22Rv1 (cell line): ENCODE results near the gene ENTHD1.

ENCODE experiments used
- H3K27ac ChIP-seq: fragments of 450-650 bp; 2 replicates; pipeline ENCODE4 v1.5.1; 2017
- CTCF ChIP-seq: fragments of 450-650 bp; IDR thresholded peaks from 2 replicates; pipeline ENCODE4 v1.5.1; 2017; ENCODE audit warnings: mild to moderate bottlenecking
- ZFX ChIP-seq: fragments of 450-650 bp; IDR thresholded peaks from 2 replicates; pipeline ENCODE4 v1.6.1; 2017; ENCODE audit warnings: antibody characterized with exemption, borderline replicate concordance

ENTHD1 gene

DNA sequence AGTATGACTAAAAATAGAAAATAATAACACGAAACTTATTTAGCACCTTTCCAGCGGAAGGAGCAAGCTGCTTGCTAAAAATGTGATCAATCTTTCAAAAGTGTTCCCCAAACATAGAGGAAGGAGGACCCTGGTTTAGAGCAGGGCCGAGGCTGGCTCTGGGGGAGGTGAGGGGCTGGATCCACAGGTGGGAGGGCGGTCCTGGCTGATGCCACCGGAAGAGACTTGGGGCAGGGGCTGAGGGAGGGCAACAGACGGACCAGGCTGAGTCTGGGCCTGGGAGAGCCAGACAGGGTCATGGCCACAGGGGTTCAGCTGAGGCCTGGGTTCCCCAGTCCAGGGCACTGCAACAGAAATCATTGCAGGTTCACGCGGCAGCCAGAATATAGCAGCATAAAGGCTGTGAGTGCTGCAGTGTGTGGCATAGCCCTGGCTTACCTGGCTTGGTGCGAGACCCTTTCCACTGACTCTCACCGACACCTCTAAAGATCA, 179.7 kb downstream of the ENTHD1 start:
- no peak overlapping the region for H3K27ac ChIP-seq
- TF ChIP-seq ZFX (no peak), CTCF (no peak)

- TF ChIP-seq ZFX (no peak), CTCF (no peak)
- H3K27ac ChIP-seq = no peak overlapping the region
Measured at GRCh38 chr22:39712751-39713525, 180.6 kb downstream of the ENTHD1 start.

- H3K27ac ChIP-seq = no peak overlapping the region
- TF ChIP-seq CTCF = no peak
- no peak for TF ChIP-seq ZFX
Measured at GRCh38 chr22:39712081-39712480, 181.5 kb downstream of the ENTHD1 start.

DNA sequence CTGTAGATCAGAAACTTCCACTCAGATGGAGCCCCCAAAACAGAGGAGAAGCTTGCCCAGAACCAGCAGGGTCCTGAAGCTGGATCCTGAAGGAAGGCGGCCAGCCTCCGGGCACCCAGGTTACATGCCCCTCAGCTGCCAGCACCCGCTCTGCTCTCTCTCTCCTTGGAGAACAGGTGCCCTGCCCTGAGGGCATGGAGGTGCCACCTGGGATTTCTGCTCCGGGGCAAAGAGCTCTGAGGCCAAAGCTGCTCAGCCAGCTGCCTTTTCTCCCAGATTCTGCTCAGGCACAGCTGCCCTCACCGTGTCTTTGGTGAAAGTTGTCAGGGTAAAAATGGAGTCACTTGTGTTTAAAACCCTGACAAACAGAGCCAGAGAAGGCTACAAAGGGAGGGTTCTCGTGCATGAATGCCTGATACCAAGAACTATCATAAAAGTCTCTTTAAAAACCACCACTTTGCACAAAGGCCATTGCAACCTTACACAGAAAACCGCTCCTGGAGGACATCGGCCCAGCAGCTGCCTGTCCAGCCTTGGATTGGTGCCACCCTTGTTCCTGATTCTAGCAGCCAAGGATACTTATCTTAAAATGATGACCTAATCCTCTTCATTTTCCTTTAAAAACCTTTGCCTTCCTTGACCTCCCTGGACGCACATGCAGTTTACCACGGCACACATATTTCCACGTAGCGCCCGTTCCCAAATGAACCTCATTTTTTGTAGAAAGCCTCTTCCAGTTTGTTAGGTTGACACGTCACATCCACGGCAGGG, 183.0 kb downstream of the ENTHD1 start:
- no peak overlapping the region for H3K27ac ChIP-seq
- no peak for TF ChIP-seq CTCF
- no peak for TF ChIP-seq ZFX

- TF ChIP-seq CTCF (no peak), ZFX (no peak)
- no peak overlapping the region for H3K27ac ChIP-seq
Measured at GRCh38 chr22:39707816-39708215, 185.7 kb downstream of the ENTHD1 start.

GRCh38 chr22:39707351-39707750, 186.2 kb downstream of the ENTHD1 start:
- no peak overlapping the region for H3K27ac ChIP-seq
- no peak for TF ChIP-seq CTCF
- TF ChIP-seq ZFX = no peak
